HepG2 (cell line): ENCODE results near the gene KCNMA1. TPM values are rescaled to one million over a fixed set of nuclear protein-coding genes. Genes with fewer than 3 reads are reported as not detected.

Experiments used
- ATAC-seq: fragments of 200-7000 bp; cut with Tn5 transposase; 3 replicates; pipeline ENCODE4 v1.9.1; 2020; ENCODE audit warnings: mild to moderate bottlenecking, moderate library complexity
- BruUV-seq: library from RNA; stranded (reverse); fragments of 400-500 nt; replicated peaks from 2 replicates; lab custom pipeline; 2021; lab: Mats Ljungman, UMichigan
- CTCF ChIA-PET: fragments of 300-600 bp; formaldehyde crosslinking; extraction: SDS; loops from one replicate; lab custom pipeline; 2021; ENCODE audit warnings: low total read pairs, inconsistent platforms, low intra/inter-chr PET ratio; lab: Yijun Ruan, JAX
- POLR2A ChIA-PET: fragments of 350-600 bp; sonication (Branson Sonifier 250); formaldehyde crosslinking; loops from one replicate; lab custom pipeline; 2020; ENCODE audit warnings: antibody characterized with exemption, inconsistent platforms; lab: Yijun Ruan, JAX
- DNase-seq: peaks from one replicate; pipeline ENCODE4 v3.0.0-alpha.2; 2015; ENCODE audit warnings: low spot score
- FAIRE-seq: peaks from 3 replicates; lab custom pipeline; 2011; peaks lifted over from hg19 to GRCh38; lab: Jason Lieb, UNC
- H2AFZ ChIP-seq: one replicate; pipeline ENCODE4 v1.6.1; 2011; ENCODE audit warnings: low read length, inconsistent platforms
- H3K27ac ChIP-seq: fragments of 300-600 bp; 3 replicates; pipeline ENCODE4 v1.8.0; 2011; ENCODE audit warnings: mixed run types, mild to moderate bottlenecking, mixed read lengths, low read length, inconsistent platforms; ENCODE audit not compliant: insufficient read depth; ENCODE audit errors: extremely low read length
- H3K27me3 ChIP-seq, 2 experiments: fragments of 200-600 bp in 1 of 2; 2 replicates in 1 of 2; 3 replicates in 1 of 2; pipeline versions ENCODE4 v1.6.0 to v1.8.0; 2011; ENCODE audit warnings: low read length in 2 of 2, mild to moderate bottlenecking in 2 of 2, moderate library complexity in 2 of 2, inconsistent platforms in 1 of 2; ENCODE audit not compliant: insufficient read depth in 2 of 2, control insufficient read depth in 1 of 2
- H3K36me3 ChIP-seq, 2 experiments: fragments of 200-600 bp in 1 of 2; replicated peaks in 1 of 2; 2 replicates in 1 of 2; 3 replicates in 1 of 2; pipeline versions ENCODE4 v1.5.1 to v1.8.0; 2011; ENCODE audit warnings: low read length in 2 of 2, inconsistent platforms in 1 of 2; ENCODE audit not compliant: insufficient read depth in 2 of 2, control insufficient read depth in 1 of 2
- H3K4me1 ChIP-seq: 2 replicates; pipeline ENCODE4 v1.5.1; 2012; ENCODE audit warnings: low read length, inconsistent platforms; ENCODE audit not compliant: insufficient read depth
- H3K4me2 ChIP-seq: 2 replicates; pipeline ENCODE4 v1.6.0; 2011; ENCODE audit warnings: low read depth, low read length, inconsistent platforms
- H3K4me3 ChIP-seq, 3 experiments: fragments of 200-600 bp in 1 of 3; sonication (generic), shearing (Covaris generic) in 1 of 3; replicated peaks in 1 of 3; 2 replicates each; pipeline ENCODE4 v1.5.1; 2011 to 2016; ENCODE audit warnings: low read length in 3 of 3, inconsistent platforms in 2 of 3, low read depth in 2 of 3, mild to moderate bottlenecking in 2 of 3, control low read depth in 1 of 3, mixed read lengths in 1 of 3; ENCODE audit not compliant: insufficient read depth in 1 of 3
- H3K79me2 ChIP-seq: one replicate; pipeline ENCODE4 v1.6.1; 2011; ENCODE audit warnings: low read length, inconsistent platforms; ENCODE audit not compliant: insufficient read depth
- H3K9ac ChIP-seq: 2 replicates; pipeline ENCODE4 v1.6.0; 2011; ENCODE audit warnings: mild to moderate bottlenecking, low read depth, low read length, inconsistent platforms; ENCODE audit not compliant: insufficient read depth
- H3K9me3 ChIP-seq: 2 replicates; pipeline ENCODE4 v1.5.1; 2012; ENCODE audit warnings: mild to moderate bottlenecking, low read length
- H4K20me1 ChIP-seq: 2 replicates; pipeline ENCODE4 v1.6.0; 2011; ENCODE audit warnings: inconsistent platforms, mild to moderate bottlenecking, low read length, moderate library complexity; ENCODE audit not compliant: insufficient read depth
- CEBPB ChIP-seq: IDR thresholded peaks from 2 replicates; pipeline ENCODE4 v1.6.1; 2011; ENCODE audit warnings: low read depth, low read length, improper control_type of control experiment, borderline replicate concordance
- KLF11 ChIP-seq: IDR thresholded peaks from 2 replicates; pipeline ENCODE4 v1.6.1; 2016; ENCODE audit warnings: missing compliant biosample characterization
- NONO ChIP-seq, 2 experiments: fragments of 450-650 bp in 1 of 2; sonication (generic) in 1 of 2; formaldehyde crosslinking in 1 of 2; IDR thresholded peaks in 1 of 2; conservative IDR thresholded peaks in 1 of 2; 2 replicates each; pipeline versions ENCODE4 v1.6.1 to v1.8.0; 2017 to 2022; ENCODE audit warnings: mild to moderate bottlenecking in 1 of 2, missing genetic modification reagents in 1 of 2, moderate library complexity in 1 of 2
- REXO4 ChIP-seq: sonication (generic); formaldehyde crosslinking; IDR thresholded peaks from 2 replicates; pipeline ENCODE4 v1.8.0; 2022; ENCODE audit warnings: missing genetic modification reagents, mild to moderate bottlenecking, borderline replicate concordance
- ZNF430 ChIP-seq: sonication (generic); formaldehyde crosslinking; IDR thresholded peaks from 2 replicates; pipeline ENCODE4 v1.9.0; 2021; ENCODE audit warnings: mild to moderate bottlenecking, missing genetic modification reagents
- ZNF543 ChIP-seq: sonication (generic); formaldehyde crosslinking; IDR thresholded peaks from 2 replicates; pipeline ENCODE4 v1.4.0; 2020; ENCODE audit warnings: mild to moderate bottlenecking, missing genetic modification reagents
- ZZZ3 ChIP-seq: sonication (generic); formaldehyde crosslinking; IDR thresholded peaks from 2 replicates; pipeline ENCODE4 v1.4.0; 2020; ENCODE audit warnings: missing genetic modification reagents, mild to moderate bottlenecking, borderline replicate concordance
- WGBS: methylation state at CpG from one replicate; pipeline ENCODE4 v1.1.6; 2017; ENCODE audit warnings: low lambda C conversion rate; 5-methylcytosine and 5-hydroxymethylcytosine counted together
- in situ Hi-C: cut with HindIII; loops from 2 replicates; pipeline ENCODE4 v1.10.0; 2017; ENCODE audit warnings: low pct_unique_long_range_greater_than_20kb; ENCODE audit not compliant: extremely low pct_ligation_motif_present
- intact Hi-C: fragments of 100-400 bp; cut with micrococcal nuclease; formaldehyde crosslinking; loops from one replicate; pipeline ENCODE4 v1.10.0; 2022; ENCODE audit not compliant: unreplicated experiment
- polyA plus RNA-seq, 8 experiments: library from polyadenylated mRNA; depleted of rRNA in 3 of 8; stranded (reverse) in 7 of 8; unstranded in 1 of 8; fragments of >200 nt; fragmentation: Illumina TruSeq in 4 of 8; extraction: Trizol in 4 of 8; gene quantifications; 2 replicates each; pipeline versions ENCODE4 v1.2.1 to v1.2.3, GENCODE V29; 2011 to 2016; ENCODE audit warnings: low read depth in 4 of 8, missing spikeins in 1 of 8, mixed read lengths in 1 of 8; ENCODE audit not compliant: insufficient read depth in 1 of 8
- total RNA-seq, 5 experiments: library from RNA; depleted of rRNA; stranded (reverse); fragments of >200 nt; fragmentation: Illumina TruSeq; extraction: Trizol; gene quantifications; 2 replicates each; pipeline ENCODE4 v1.2.3, GENCODE V29; 2016; ENCODE audit warnings: low read depth in 1 of 5
- TF ChIP-seq, protein P1 (sequence below), 2 experiments: IDR thresholded peaks; 2 replicates each; pipeline ENCODE4 v1.6.1; 2011 to 2012; ENCODE audit warnings: low read length in 2 of 2, borderline replicate concordance in 1 of 2, low read depth in 1 of 2, mild to moderate bottlenecking in 1 of 2, moderate library complexity in 1 of 2

The KCNMA1 gene
- total and polyA plus RNA-seq, 2 of the 13 experiments (the other 11 are each of a cell fraction or from before 2014, with no cell fraction given): 0.02 TPM; not detected in 1

GRCh38 chr10:77386365-77386764 is 251.2 kb downstream of the KCNMA1 start:
- POLR2A ChIA-PET: no interaction called here
- Histone ChIP-seq H3K4me1 (no peaks in the 10 kb centered on the region), H3K4me3 (no peak overlapping the region), H3K36me3 (no peaks in the 10 kb centered on the region), H3K79me2 (no peaks in the 10 kb centered on the region)
- BruUV-seq: no TSS peak
- no peak for ATAC-seq
- no peak for TF ChIP-seq CEBPB
- no peak for TF ChIP-seq ZNF430 (CRISPR knock-in tag)
- TF ChIP-seq KLF11 (CRISPR knock-in tag): no peak
- no peak for TF ChIP-seq ZZZ3 (CRISPR knock-in tag)
- TF ChIP-seq, protein P1, sequence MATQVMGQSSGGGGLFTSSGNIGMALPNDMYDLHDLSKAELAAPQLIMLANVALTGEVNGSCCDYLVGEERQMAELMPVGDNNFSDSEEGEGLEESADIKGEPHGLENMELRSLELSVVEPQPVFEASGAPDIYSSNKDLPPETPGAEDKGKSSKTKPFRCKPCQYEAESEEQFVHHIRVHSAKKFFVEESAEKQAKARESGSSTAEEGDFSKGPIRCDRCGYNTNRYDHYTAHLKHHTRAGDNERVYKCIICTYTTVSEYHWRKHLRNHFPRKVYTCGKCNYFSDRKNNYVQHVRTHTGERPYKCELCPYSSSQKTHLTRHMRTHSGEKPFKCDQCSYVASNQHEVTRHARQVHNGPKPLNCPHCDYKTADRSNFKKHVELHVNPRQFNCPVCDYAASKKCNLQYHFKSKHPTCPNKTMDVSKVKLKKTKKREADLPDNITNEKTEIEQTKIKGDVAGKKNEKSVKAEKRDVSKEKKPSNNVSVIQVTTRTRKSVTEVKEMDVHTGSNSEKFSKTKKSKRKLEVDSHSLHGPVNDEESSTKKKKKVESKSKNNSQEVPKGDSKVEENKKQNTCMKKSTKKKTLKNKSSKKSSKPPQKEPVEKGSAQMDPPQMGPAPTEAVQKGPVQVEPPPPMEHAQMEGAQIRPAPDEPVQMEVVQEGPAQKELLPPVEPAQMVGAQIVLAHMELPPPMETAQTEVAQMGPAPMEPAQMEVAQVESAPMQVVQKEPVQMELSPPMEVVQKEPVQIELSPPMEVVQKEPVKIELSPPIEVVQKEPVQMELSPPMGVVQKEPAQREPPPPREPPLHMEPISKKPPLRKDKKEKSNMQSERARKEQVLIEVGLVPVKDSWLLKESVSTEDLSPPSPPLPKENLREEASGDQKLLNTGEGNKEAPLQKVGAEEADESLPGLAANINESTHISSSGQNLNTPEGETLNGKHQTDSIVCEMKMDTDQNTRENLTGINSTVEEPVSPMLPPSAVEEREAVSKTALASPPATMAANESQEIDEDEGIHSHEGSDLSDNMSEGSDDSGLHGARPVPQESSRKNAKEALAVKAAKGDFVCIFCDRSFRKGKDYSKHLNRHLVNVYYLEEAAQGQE (IDR thresholded peaks at IDR 0.05; ENCODE audit: borderline replicate concordance in 1 of 2, low read depth in 1 of 2, low read length in 2 of 2): no peak
- no peak for TF ChIP-seq REXO4 (CRISPR knock-in tag)
- no peak for TF ChIP-seq NONO (IDR thresholded peaks at IDR 0.05)
- TF ChIP-seq NONO (CRISPR knock-in tag; conservative IDR thresholded peaks at IDR 0.05): no peak
- no peak for TF ChIP-seq ZNF543
- TF ChIP-seq, all 625 proteins: peak for 0
- Histone ChIP-seq H3K27me3 (peaks cover 0 to 7% of the 10 kb centered on the region in 2 experiments; a peak in 1 of 5 replicates), H4K20me1 (no peaks in the 10 kb centered on the region), H3K27ac (no peak overlapping the region), H3K4me2 (no peak overlapping the region), H2AFZ (no peak overlapping the region), H3K9ac (no peak overlapping the region), H3K9me3 (no peaks in the 10 kb centered on the region)
- in situ Hi-C loops (no loop called here), intact Hi-C loops (no loop called here)
- WGBS: 20% methylated on average over 4 of the region's 4 CpGs
- no peak for FAIRE-seq
- CTCF ChIA-PET: no interaction called here
- DNase-seq: no peak
